ENCODE measurements around the gene MTHFD1. TPM values are rescaled to one million over a fixed set of nuclear protein-coding genes. Genes with fewer than 3 reads are reported as not detected.
A peak's percentile ranks its signal among the peaks of the same experiment; 100 is the strongest.

The MTHFD1 gene
- total and polyA plus RNA-seq, 4 experiments from 2014 or later: 27.9 to 48.3 (median 36.0) TPM

DNA sequence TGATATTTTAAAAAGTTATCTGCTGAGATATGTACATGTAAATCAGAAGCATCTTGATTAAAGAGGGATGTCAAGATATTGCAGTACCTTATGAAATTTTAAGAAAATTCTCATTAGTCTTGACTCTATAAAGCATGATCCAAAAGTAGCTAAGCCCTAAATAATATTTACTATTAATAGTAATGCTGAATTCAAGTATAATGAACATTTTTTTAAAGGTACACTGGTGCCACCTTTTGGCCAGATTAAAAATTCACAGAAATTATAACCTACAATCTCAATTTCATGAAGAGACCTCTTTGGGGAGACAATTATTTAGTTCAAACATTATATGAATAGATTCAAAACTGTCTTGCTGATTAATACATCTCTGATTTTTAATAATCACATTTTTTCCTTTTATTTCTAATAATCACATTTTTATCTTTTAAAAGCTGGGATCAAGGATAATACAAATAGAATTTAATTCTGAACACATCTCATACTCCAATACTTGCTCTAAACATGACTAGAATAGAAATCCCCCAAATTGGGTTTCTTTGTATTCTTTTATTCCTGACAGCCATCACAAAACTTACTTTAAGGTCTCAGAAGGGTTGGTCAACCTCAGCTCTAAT, 90.6 kb downstream of the MTHFD1 start:
- intact Hi-C loops (cut with micrococcal nuclease): loop anchor here (1.0 to 2.0 kb wide), 5 partner anchors 24 to 175 kb away; partner anchors contain the start of gene ZBTB25
- H3K36me3 Mint-ChIP-seq: peaks cover 4 to 28% of the 10 kb centered on the region in 2 donors
- peaks cover 7 to 17% (median 16%) of the 10 kb centered on the region in 4 donors for H3K4me1 Mint-ChIP-seq
- peak in 4 of 5 donors; percentile 27 to 37 (median 32) for DNase-seq
- peak overlapping the region in 1 of 7 donors; percentile 55 for H3K27ac Mint-ChIP-seq
- H3K36me3 ChIP-seq (ENCODE audit: insufficient read depth, low read length): peaks cover 4% of the 10 kb centered on the region
- H3K4me1 ChIP-seq (ENCODE audit: insufficient read depth, low read length): no peaks in the 10 kb centered on the region
- H3K9me3 Mint-ChIP-seq: no peaks in the 10 kb centered on the region
- ChIA-PET CTCF (ENCODE audit: partially characterized antibody) (interaction anchor here (0.6 to 4.8 kb wide), 20 partner anchors 10 to 176 kb away, joined by 3 to 117 read pairs (median 6); partner anchors contain the start of genes AKAP5, ZBTB1 and ZBTB25), POLR2A (ENCODE audit: partially characterized antibody) (interaction anchor here (22.4 kb wide), 1 partner anchor 28 kb away, joined by 318 read pairs; the partner anchor contains the start of genes ZBTB1 and ZBTB25)
- H3K4me3 Mint-ChIP-seq: no peak overlapping the region
- no peaks in the 10 kb centered on the region for H3K27me3 ChIP-seq (ENCODE audit: insufficient read depth, low read length)
- no peak overlapping the region for H3K4me3 ChIP-seq (ENCODE audit: low read length in 2 of 2)
- H3K27ac ChIP-seq (ENCODE audit: low read depth, low read length): no peak overlapping the region
- H3K9me3 ChIP-seq (ENCODE audit: control insufficient read depth in 1 of 2, low read length in 2 of 2): no peaks in the 10 kb centered on the region
- H3K27me3 Mint-ChIP-seq: no peaks in the 10 kb centered on the region

- Mint-ChIP-seq H3K27ac (peak overlapping the region in 1 of 7 donors; percentile 68), H3K9me3 (peaks cover 0 to 3% (median 0%) of the 10 kb centered on the region in 8 donors), H3K36me3 (peaks cover 46 to 65% of the 10 kb centered on the region in 2 donors), H3K4me3 (no peak overlapping the region), H3K27me3 (no peaks in the 10 kb centered on the region), H3K4me1 (peaks cover 31 to 39% (median 34%) of the 10 kb centered on the region in 4 donors)
- POLR2A ChIA-PET (ENCODE audit: partially characterized antibody): interaction anchor here (0.7 to 22.4 kb wide), 2 partner anchors 18 to 39 kb away, joined by 3 to 318 read pairs; partner anchors contain the start of genes ZBTB1 and ZBTB25
- intact Hi-C loops (cut with micrococcal nuclease): no loop called here
- CTCF ChIA-PET (ENCODE audit: partially characterized antibody): interaction anchor here (1.1 to 3.9 kb wide), 6 partner anchors 10 to 59 kb away, joined by 3 to 28 read pairs (median 10); no protein-coding TSS in a partner anchor
- Histone ChIP-seq H3K27ac (ENCODE audit: low read depth, low read length) (no peak overlapping the region), H3K4me3 (ENCODE audit: low read length in 2 of 2) (no peak overlapping the region), H3K36me3 (ENCODE audit: insufficient read depth, low read length) (peaks cover 47% of the 10 kb centered on the region), H3K9me3 (ENCODE audit: control insufficient read depth in 1 of 2, low read length in 2 of 2) (no peaks in the 10 kb centered on the region), H3K4me1 (ENCODE audit: insufficient read depth, low read length) (peaks cover 28% of the 10 kb centered on the region), H3K27me3 (ENCODE audit: insufficient read depth, low read length) (no peaks in the 10 kb centered on the region)
- DNase-seq: no peak
Measured at GRCh38 chr14:64488590-64489099, 100.5 kb downstream of the MTHFD1 start.

DNA sequence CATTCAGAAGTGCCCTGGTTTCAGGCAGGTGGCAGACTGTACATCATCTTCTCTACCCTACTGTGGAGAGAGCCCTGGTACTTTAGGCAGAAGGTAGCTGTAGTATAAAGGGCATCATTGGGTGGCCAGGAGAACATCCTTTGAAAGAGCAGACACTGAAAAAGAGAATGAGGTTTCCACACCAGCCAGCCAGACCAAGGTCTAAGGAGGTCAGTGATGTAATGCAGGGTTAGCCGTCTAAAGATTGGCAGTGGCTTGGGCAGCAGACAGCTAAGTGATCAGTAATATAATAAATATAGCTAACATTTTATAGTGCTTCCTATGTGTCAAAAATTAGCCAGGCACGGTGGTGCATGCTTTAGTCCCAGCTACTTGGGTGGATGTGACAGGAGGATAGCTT, 103.5 kb downstream of the MTHFD1 start:
- Mint-ChIP-seq H3K4me3 (peak overlapping the region in 3 of 8 donors; percentile 21 to 43 (median 21)), H3K4me1 (peaks cover 40 to 62% (median 49%) of the 10 kb centered on the region in 4 donors), H3K9me3 (peaks cover 0 to 3% (median 0%) of the 10 kb centered on the region in 8 donors), H3K27ac (peak overlapping the region in 4 of 7 donors; percentile 11 to 76 (median 50)), H3K36me3 (peaks cover 53 to 67% of the 10 kb centered on the region in 2 donors), H3K27me3 (no peaks in the 10 kb centered on the region)
- POLR2A ChIA-PET (ENCODE audit: partially characterized antibody): interaction anchor here (0.8 to 22.4 kb wide), 3 partner anchors 15 to 26 kb away, joined by 3 to 318 read pairs (median 3); partner anchors contain the start of genes AKAP5, ZBTB1 and ZBTB25
- CTCF ChIA-PET (ENCODE audit: partially characterized antibody): interaction anchor here (0.8 to 8.3 kb wide), 6 partner anchors 13 to 146 kb away, joined by 3 to 69 read pairs (median 10); no protein-coding TSS in a partner anchor
- Histone ChIP-seq H3K27ac (ENCODE audit: low read depth, low read length) (no peak overlapping the region), H3K36me3 (ENCODE audit: insufficient read depth, low read length) (peaks cover 38% of the 10 kb centered on the region), H3K4me3 (ENCODE audit: low read length in 2 of 2) (no peak overlapping the region), H3K27me3 (ENCODE audit: insufficient read depth, low read length) (no peaks in the 10 kb centered on the region), H3K9me3 (ENCODE audit: control insufficient read depth in 1 of 2, low read length in 2 of 2) (no peaks in the 10 kb centered on the region), H3K4me1 (ENCODE audit: insufficient read depth, low read length) (peaks cover 47% of the 10 kb centered on the region)
- intact Hi-C loops (cut with micrococcal nuclease): no loop called here
- DNase-seq: no peak

- no peaks in the 10 kb centered on the region for H3K9me3 ChIP-seq (ENCODE audit: control insufficient read depth in 1 of 2, low read length in 2 of 2)
- Mint-ChIP-seq H3K4me3 (peak overlapping the region in 3 of 8 donors; percentile 6 to 16 (median 11)), H3K27me3 (no peaks in the 10 kb centered on the region), H3K9me3 (peaks cover 0 to 3% (median 0%) of the 10 kb centered on the region in 8 donors), H3K27ac (peak overlapping the region in 6 of 7 donors; percentile 45 to 84 (median 65)), H3K4me1 (peaks cover 47 to 69% (median 59%) of the 10 kb centered on the region in 4 donors), H3K36me3 (peaks cover 47 to 60% of the 10 kb centered on the region in 2 donors)
- H3K36me3 ChIP-seq (ENCODE audit: insufficient read depth, low read length): peaks cover 27% of the 10 kb centered on the region
- DNase-seq: no peak
- H3K27ac ChIP-seq (ENCODE audit: low read depth, low read length): no peak overlapping the region
- CTCF ChIA-PET (ENCODE audit: partially characterized antibody): interaction anchor here (1.4 to 8.3 kb wide), 4 partner anchors 9 to 16 kb away, joined by 4 to 69 read pairs (median 13); no protein-coding TSS in a partner anchor
- intact Hi-C loops (cut with micrococcal nuclease): no loop called here
- no peak overlapping the region for H3K4me3 ChIP-seq (ENCODE audit: low read length in 2 of 2)
- POLR2A ChIA-PET (ENCODE audit: partially characterized antibody): interaction anchor here (0.6 to 22.4 kb wide), 2 partner anchors 13 to 110 kb away, joined by 3 to 318 read pairs; partner anchors contain the start of genes ZBTB1 and ZBTB25
- H3K4me1 ChIP-seq (ENCODE audit: insufficient read depth, low read length): peaks cover 63% of the 10 kb centered on the region
- H3K27me3 ChIP-seq (ENCODE audit: insufficient read depth, low read length): no peaks in the 10 kb centered on the region
Measured at GRCh38 chr14:64493455-64493854, 105.3 kb downstream of the MTHFD1 start.

DNA sequence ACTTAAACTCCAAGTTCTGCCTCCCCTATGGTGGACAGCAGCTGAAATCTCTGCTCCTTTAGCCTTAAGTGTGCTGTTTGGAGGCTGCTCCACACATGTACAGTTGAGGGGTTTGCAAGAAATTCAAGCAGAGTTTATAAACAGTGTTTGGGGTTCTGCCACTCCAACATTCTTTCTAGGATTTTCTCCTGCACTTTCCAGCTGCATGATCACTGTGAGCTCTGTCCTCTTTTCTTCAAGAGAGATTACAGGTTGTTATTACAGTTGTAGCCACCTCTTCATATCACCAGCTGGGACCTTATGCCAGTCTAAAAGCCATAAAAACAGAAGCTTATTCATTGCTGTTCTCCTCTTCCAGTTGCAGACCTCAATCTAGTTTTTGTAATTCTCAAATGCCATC, 107.1 kb downstream of the MTHFD1 start:
- H3K4me1 ChIP-seq (ENCODE audit: insufficient read depth, low read length): peaks cover 79% of the 10 kb centered on the region
- H3K9me3 ChIP-seq (ENCODE audit: control insufficient read depth in 1 of 2, low read length in 2 of 2): no peaks in the 10 kb centered on the region
- H3K27me3 ChIP-seq (ENCODE audit: insufficient read depth, low read length): no peaks in the 10 kb centered on the region
- H3K36me3 ChIP-seq (ENCODE audit: insufficient read depth, low read length): peaks cover 17% of the 10 kb centered on the region
- Mint-ChIP-seq H3K4me1 (peaks cover 53 to 84% (median 68%) of the 10 kb centered on the region in 4 donors), H3K27me3 (no peaks in the 10 kb centered on the region), H3K36me3 (peaks cover 44 to 64% of the 10 kb centered on the region in 2 donors), H3K27ac (peak overlapping the region in 3 of 7 donors; percentile 13 to 65 (median 36)), H3K4me3 (no peak overlapping the region), H3K9me3 (peaks cover 0 to 3% (median 0%) of the 10 kb centered on the region in 8 donors)
- intact Hi-C loops (cut with micrococcal nuclease): no loop called here
- no peak overlapping the region for H3K27ac ChIP-seq (ENCODE audit: low read depth, low read length)
- H3K4me3 ChIP-seq (ENCODE audit: low read length in 2 of 2): no peak overlapping the region
- DNase-seq: no peak
- POLR2A ChIA-PET (ENCODE audit: partially characterized antibody): interaction anchor here (0.9 to 22.4 kb wide), 3 partner anchors 11 to 29 kb away, joined by 3 to 318 read pairs (median 3); partner anchors contain the start of genes ZBTB1 and ZBTB25
- CTCF ChIA-PET (ENCODE audit: partially characterized antibody): interaction anchor here (1.2 to 8.3 kb wide), 7 partner anchors 11 to 65 kb away, joined by 3 to 69 read pairs (median 4); no protein-coding TSS in a partner anchor

- H3K4me1 Mint-ChIP-seq: peaks cover 42 to 85% (median 59%) of the 10 kb centered on the region in 4 donors
- no peaks in the 10 kb centered on the region for H3K27me3 ChIP-seq (ENCODE audit: insufficient read depth, low read length)
- intact Hi-C loops (cut with micrococcal nuclease): loop anchor here (2.0 kb wide), 1 partner anchor 14 kb away; no protein-coding TSS in a partner anchor
- no peak for DNase-seq
- CTCF ChIA-PET (ENCODE audit: partially characterized antibody): interaction anchor here (1.0 to 8.3 kb wide), 7 partner anchors 9 to 193 kb away, joined by 3 to 69 read pairs (median 13); no protein-coding TSS in a partner anchor
- H3K9me3 Mint-ChIP-seq: no peaks in the 10 kb centered on the region
- no peaks in the 10 kb centered on the region for H3K27me3 Mint-ChIP-seq
- H3K4me1 ChIP-seq (ENCODE audit: insufficient read depth, low read length): peaks cover 81% of the 10 kb centered on the region
- peak overlapping the region; percentile 43 to 85 (median 78) for H3K27ac Mint-ChIP-seq
- no peak overlapping the region for H3K27ac ChIP-seq (ENCODE audit: low read depth, low read length)
- H3K36me3 ChIP-seq (ENCODE audit: insufficient read depth, low read length): peaks cover 8% of the 10 kb centered on the region
- POLR2A ChIA-PET (ENCODE audit: partially characterized antibody): interaction anchor here (1.3 to 22.4 kb wide), 6 partner anchors 9 to 44 kb away, joined by 3 to 318 read pairs (median 6); partner anchors contain the start of genes HSPA2, ZBTB1 and ZBTB25
- H3K4me3 ChIP-seq (ENCODE audit: low read length in 2 of 2): no peak overlapping the region
- H3K9me3 ChIP-seq (ENCODE audit: control insufficient read depth in 1 of 2, low read length in 2 of 2): no peaks in the 10 kb centered on the region
- peak overlapping the region in 6 of 8 donors; percentile 35 to 76 (median 62) for H3K4me3 Mint-ChIP-seq
- H3K36me3 Mint-ChIP-seq: peaks cover 34 to 57% of the 10 kb centered on the region in 2 donors
Measured at GRCh38 chr14:64496764-64497163, 108.6 kb downstream of the MTHFD1 start.

Measured in CD4-positive, alpha-beta memory T cell (primary cell).